Occipital lobe (tissue), 2 donors: ENCODE measurements around the gene ST7. TPM values are rescaled to one million over a fixed set of nuclear protein-coding genes. Genes with fewer than 3 reads are reported as not detected.
A peak's percentile ranks its signal among the peaks of the same experiment; 100 is the strongest.
"Not testable (repeated sequence)": the region's sequence is repeated elsewhere in the genome, so short reads cannot be mapped to it uniquely, and the experiment has no call there.

Experiments used
- DNase-seq: peaks from one replicate; lab custom pipeline; 2025; lab: John Stamatoyannopoulos, UW
- total RNA-seq: library from RNA; depleted of rRNA; stranded (reverse); fragments of >200 nt; gene quantifications from one replicate; pipeline ENCODE4 v1.2.3, GENCODE V29; 2014

The ST7 gene
- total RNA-seq, 1 donor from 2014 or later, result 72.4 TPM

GRCh38 chr7:117030346-117030745, 77.0 kb downstream of the ST7 start:
- DNase-seq, result not testable (repeated sequence)

- not testable (repeated sequence) for DNase-seq
Measured at GRCh38 chr7:117030793-117031192, 77.5 kb downstream of the ST7 start.

- DNase-seq, result no peak
Measured at GRCh38 chr7:117032810-117033209, 79.5 kb downstream of the ST7 start.

GRCh38 chr7:117034851-117035464, 81.7 kb downstream of the ST7 start:
- DNase-seq, result no peak

GRCh38 chr7:117035465-117035862, 82.2 kb downstream of the ST7 start:
- DNase-seq, result no peak

GRCh38 chr7:117036053-117036669, 82.9 kb downstream of the ST7 start:
- no peak for DNase-seq

GRCh38 chr7:117036836-117037235, 83.5 kb downstream of the ST7 start:
- no peak for DNase-seq

- DNase-seq, result no peak
Measured at GRCh38 chr7:117038408-117038807, 85.1 kb downstream of the ST7 start.

- no peak for DNase-seq
Measured at GRCh38 chr7:117041007-117041406, 87.7 kb downstream of the ST7 start.

GRCh38 chr7:117041822-117042221, 88.5 kb downstream of the ST7 start:
- DNase-seq, result no peak

- no peak for DNase-seq
Measured at GRCh38 chr7:117043108-117043825, 90.0 kb downstream of the ST7 start.

GRCh38 chr7:117044664-117045063, 91.4 kb downstream of the ST7 start:
- no peak for DNase-seq

GRCh38 chr7:117045927-117046710, 92.8 kb downstream of the ST7 start:
- peak; percentile 31 for DNase-seq

- no peak for DNase-seq
Measured at GRCh38 chr7:117047496-117047895, 94.2 kb downstream of the ST7 start.

- no peak for DNase-seq
Measured at GRCh38 chr7:117048114-117048866, 95.0 kb downstream of the ST7 start.

GRCh38 chr7:117048882-117049281, 95.6 kb downstream of the ST7 start:
- no peak for DNase-seq

GRCh38 chr7:117051808-117052207, 98.5 kb downstream of the ST7 start:
- no peak for DNase-seq

- no peak for DNase-seq
Measured at GRCh38 chr7:117053432-117053831, 100.1 kb downstream of the ST7 start.

- no peak for DNase-seq
Measured at GRCh38 chr7:117061751-117062150, 108.5 kb downstream of the ST7 start.

- no peak for DNase-seq
Measured at GRCh38 chr7:117062300-117062699, 109.0 kb downstream of the ST7 start.

- DNase-seq, result no peak
Measured at GRCh38 chr7:117064688-117065087, 111.4 kb downstream of the ST7 start.
